ENCODE results near the gene ZNF865. TPM values are rescaled to one million over a fixed set of nuclear protein-coding genes. Genes with fewer than 3 reads are reported as not detected.

The ZNF865 gene
- total RNA-seq, 2 donors from 2014 or later, result 11.9 to 14.5 TPM

DNA sequence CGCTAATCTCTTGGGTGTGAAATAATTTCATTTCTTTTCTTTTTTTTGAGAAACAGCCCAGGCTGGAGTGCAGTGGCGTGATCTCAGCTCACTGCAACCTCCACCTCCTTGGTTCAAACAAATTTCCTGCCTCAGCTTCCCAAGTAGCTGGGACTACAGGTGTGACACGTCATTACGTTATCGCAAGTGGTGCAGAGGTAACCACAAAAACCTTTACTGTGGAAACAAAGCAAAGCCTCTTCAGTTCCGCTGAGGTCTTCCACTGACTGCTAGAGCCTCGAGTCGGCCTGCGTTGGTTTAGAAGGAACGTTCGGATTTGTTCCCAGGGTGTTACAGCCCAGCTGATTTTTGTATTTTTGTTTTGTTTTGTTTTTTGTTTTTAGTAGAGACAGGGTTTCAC is 20.9 kb downstream of the ZNF865 start:
- Histone ChIP-seq H3K9me3 (no peaks in the 10 kb centered on the region), H3K36me3 (no peaks in the 10 kb centered on the region), H3K4me3 (no peak overlapping the region), H3K27me3 (replicated peaks; ENCODE audit: insufficient read depth) (no peaks in the 10 kb centered on the region), H3K27ac (no peak overlapping the region), H3K4me1 (ENCODE audit: control insufficient read depth in 1 of 2, low read depth in 2 of 2) (peaks cover 0 to 6% of the 10 kb centered on the region in 2 donors)
- TF ChIP-seq, protein P1, sequence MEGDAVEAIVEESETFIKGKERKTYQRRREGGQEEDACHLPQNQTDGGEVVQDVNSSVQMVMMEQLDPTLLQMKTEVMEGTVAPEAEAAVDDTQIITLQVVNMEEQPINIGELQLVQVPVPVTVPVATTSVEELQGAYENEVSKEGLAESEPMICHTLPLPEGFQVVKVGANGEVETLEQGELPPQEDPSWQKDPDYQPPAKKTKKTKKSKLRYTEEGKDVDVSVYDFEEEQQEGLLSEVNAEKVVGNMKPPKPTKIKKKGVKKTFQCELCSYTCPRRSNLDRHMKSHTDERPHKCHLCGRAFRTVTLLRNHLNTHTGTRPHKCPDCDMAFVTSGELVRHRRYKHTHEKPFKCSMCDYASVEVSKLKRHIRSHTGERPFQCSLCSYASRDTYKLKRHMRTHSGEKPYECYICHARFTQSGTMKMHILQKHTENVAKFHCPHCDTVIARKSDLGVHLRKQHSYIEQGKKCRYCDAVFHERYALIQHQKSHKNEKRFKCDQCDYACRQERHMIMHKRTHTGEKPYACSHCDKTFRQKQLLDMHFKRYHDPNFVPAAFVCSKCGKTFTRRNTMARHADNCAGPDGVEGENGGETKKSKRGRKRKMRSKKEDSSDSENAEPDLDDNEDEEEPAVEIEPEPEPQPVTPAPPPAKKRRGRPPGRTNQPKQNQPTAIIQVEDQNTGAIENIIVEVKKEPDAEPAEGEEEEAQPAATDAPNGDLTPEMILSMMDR (IDR thresholded peaks at IDR 0.05), result no peak
- DNase-seq (ENCODE audit: low spot score) (no peak), ATAC-seq (ENCODE audit: insufficient number of reproducible peaks, low FRiP score, low read depth) (no peak)

DNA sequence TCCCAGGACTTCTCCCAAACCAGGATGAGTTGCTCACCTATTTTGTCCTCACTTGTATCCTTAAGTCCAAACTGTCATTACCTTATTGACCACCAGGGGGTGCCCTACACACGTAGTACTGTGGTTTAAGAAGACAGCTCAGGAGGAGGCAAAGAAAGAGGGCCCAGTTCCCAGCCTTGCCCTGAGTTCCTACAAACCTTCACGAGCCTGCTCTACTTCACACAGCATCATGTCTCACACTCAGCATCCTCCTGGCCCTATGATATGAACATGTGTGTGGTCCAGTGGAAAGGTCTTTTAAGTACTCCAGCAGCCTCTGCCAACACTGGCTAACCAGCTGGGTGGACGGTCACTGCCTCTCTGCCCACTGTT is 27.0 kb downstream of the ZNF865 start:
- DNase-seq (ENCODE audit: low spot score), result peak; percentile 97
- peak overlapping the region in 1 of 2 donors; percentile 27 for H3K27ac ChIP-seq

DNA sequence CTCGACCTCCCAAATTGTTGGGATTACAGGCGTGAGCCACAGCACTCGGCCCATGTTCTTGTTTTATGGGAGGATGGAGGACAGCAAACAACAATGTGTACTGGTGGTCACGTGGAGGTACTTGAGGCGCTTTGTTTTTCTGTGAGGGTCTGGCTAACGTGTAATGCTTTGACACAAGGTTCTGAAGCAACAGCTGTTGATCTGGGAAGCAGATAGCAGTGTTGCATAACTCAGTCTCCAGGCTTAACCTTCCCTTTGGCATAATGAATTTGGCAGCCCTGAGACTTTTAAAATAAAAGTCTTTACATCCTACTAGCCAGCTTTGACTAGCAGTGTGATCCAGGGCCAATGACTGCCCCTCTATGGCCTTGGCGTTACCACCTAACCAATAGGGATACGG is 28.4 kb downstream of the ZNF865 start:
- Histone ChIP-seq H3K9me3 (no peaks in the 10 kb centered on the region), H3K27ac (no peak overlapping the region), H3K4me3 (no peak overlapping the region), H3K36me3 (peaks cover 4% of the 10 kb centered on the region), H3K27me3 (replicated peaks; ENCODE audit: insufficient read depth) (no peaks in the 10 kb centered on the region), H3K4me1 (ENCODE audit: control insufficient read depth in 1 of 2, low read depth in 2 of 2) (peaks cover 32 to 40% of the 10 kb centered on the region in 2 donors)
- ATAC-seq (ENCODE audit: insufficient number of reproducible peaks, low FRiP score, low read depth) (no peak), DNase-seq (ENCODE audit: low spot score) (no peak)
- TF ChIP-seq, protein P1 (IDR thresholded peaks at IDR 0.05), result no peak

More for the DNA sequence above, 27.0 kb downstream of the ZNF865 start:
- H3K4me3 ChIP-seq, result no peak overlapping the region
- no peaks in the 10 kb centered on the region for H3K27me3 ChIP-seq (replicated peaks; ENCODE audit: insufficient read depth)
- no peaks in the 10 kb centered on the region for H3K9me3 ChIP-seq
- no peaks in the 10 kb centered on the region for H3K36me3 ChIP-seq
- no peak for ATAC-seq (ENCODE audit: insufficient number of reproducible peaks, low FRiP score, low read depth)
- TF ChIP-seq, protein P1 (IDR thresholded peaks at IDR 0.05), result peak; percentile 86
- peaks cover 23 to 32% of the 10 kb centered on the region in 2 donors for H3K4me1 ChIP-seq (ENCODE audit: control insufficient read depth in 1 of 2, low read depth in 2 of 2)

DNA sequence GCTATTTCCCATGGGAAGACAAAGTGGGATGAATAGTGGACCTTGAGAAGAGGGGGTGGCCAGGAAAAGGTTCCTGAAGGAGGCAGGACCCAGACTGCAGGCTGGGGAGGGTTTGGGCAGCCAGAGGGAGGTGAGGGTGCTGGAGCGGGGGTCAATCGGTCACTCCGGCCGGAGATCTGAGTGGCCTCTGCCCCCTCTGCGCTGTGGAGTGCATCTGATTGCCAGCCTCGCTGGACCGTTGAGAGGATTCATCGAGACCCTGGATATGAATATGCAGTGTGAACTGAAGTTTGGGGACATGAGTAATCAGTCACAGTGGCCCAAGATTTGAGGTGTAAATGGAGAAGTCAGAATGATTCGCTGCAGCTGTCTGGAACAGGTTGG is 29.9 kb downstream of the ZNF865 start:
- ATAC-seq (ENCODE audit: insufficient number of reproducible peaks, low FRiP score, low read depth), result no peak
- H3K4me1 ChIP-seq (ENCODE audit: control insufficient read depth in 1 of 2, low read depth in 2 of 2), result peaks cover 43 to 54% of the 10 kb centered on the region in 2 donors

DNA sequence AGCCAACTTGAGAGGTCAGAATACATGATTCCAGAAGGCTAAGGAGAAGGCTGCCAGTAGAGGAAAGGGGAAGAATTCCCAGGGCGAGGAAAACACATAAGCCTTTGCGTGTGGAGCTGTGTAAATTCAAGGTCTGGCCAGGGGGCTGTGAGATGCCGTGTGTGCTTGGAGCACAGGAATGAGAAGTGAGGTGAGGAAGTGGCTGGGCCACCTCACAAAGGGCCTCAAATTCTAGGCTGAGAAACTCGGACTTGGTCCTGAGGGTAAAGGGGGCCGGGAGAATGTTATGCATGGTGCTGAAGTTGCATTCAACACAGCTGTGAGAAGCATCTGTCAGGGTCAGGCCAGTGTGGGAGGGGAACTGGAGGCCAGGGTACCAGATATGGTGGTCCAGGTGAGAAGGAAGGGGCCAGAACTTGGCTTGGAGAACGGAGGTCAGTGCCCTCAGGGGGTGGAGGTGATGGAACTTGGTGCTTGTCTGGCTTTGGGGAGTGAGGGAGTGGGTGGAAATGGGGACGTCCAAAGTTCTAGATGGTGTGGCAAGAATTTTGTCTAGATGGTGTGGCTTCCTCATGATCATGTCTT is 30.5 kb downstream of the ZNF865 start:
- TF ChIP-seq, protein P1 (IDR thresholded peaks at IDR 0.05), result no peak
- no peak for DNase-seq (ENCODE audit: low spot score)
- H3K4me1 ChIP-seq (ENCODE audit: control insufficient read depth in 1 of 2, low read depth in 2 of 2), result peaks cover 44 to 58% of the 10 kb centered on the region in 2 donors

More for the DNA sequence above, 29.9 kb downstream of the ZNF865 start:
- no peaks in the 10 kb centered on the region for H3K9me3 ChIP-seq
- no peak for DNase-seq (ENCODE audit: low spot score)
- peaks cover 4% of the 10 kb centered on the region for H3K36me3 ChIP-seq
- H3K27me3 ChIP-seq (replicated peaks; ENCODE audit: insufficient read depth), result no peaks in the 10 kb centered on the region
- TF ChIP-seq, protein P1 (IDR thresholded peaks at IDR 0.05), result no peak
- H3K4me3 ChIP-seq, result peak overlapping the region; percentile 100
- peak overlapping the region; percentile 100 for H3K27ac ChIP-seq

More for the DNA sequence above, 30.5 kb downstream of the ZNF865 start:
- peak overlapping the region; percentile 100 for H3K4me3 ChIP-seq
- no peaks in the 10 kb centered on the region for H3K27me3 ChIP-seq (replicated peaks; ENCODE audit: insufficient read depth)
- peak overlapping the region; percentile 100 for H3K27ac ChIP-seq
- peaks cover 4% of the 10 kb centered on the region for H3K36me3 ChIP-seq
- no peaks in the 10 kb centered on the region for H3K9me3 ChIP-seq
- ATAC-seq (ENCODE audit: insufficient number of reproducible peaks, low FRiP score, low read depth), result no peak

All from thoracic aorta (tissue), 2 donors.